LHCN-M2 (cell line): Measurements from ENCODE around the gene ZNF691. TPM values are rescaled to one million over a fixed set of nuclear protein-coding genes. Genes with fewer than 3 reads are reported as not detected.
"Not testable (repeated sequence)": the region's sequence is repeated elsewhere in the genome, so short reads cannot be mapped to it uniquely, and the experiment has no call there.

Experiments
- DNase-seq: peaks from one replicate; pipeline ENCODE4 v3.0.0-alpha.2; 2012; ENCODE audit warnings: low read depth
- polyA plus RNA-seq: library from polyadenylated mRNA; unstranded; fragments of >200 nt; gene quantifications from one replicate; pipeline ENCODE4 v1.2.1, GENCODE V29; 2012; ENCODE audit warnings: missing spikeins
- total RNA-seq: library from RNA; depleted of rRNA; stranded (reverse); fragments of >200 nt; gene quantifications from 2 replicates; pipeline ENCODE4 v1.2.3, GENCODE V29; 2014; rRNA removed

Gene ZNF691
- total RNA-seq, result 7.9 and 11.0 TPM in 2 replicates
- polyA plus RNA-seq, result 5.2 TPM

DNA sequence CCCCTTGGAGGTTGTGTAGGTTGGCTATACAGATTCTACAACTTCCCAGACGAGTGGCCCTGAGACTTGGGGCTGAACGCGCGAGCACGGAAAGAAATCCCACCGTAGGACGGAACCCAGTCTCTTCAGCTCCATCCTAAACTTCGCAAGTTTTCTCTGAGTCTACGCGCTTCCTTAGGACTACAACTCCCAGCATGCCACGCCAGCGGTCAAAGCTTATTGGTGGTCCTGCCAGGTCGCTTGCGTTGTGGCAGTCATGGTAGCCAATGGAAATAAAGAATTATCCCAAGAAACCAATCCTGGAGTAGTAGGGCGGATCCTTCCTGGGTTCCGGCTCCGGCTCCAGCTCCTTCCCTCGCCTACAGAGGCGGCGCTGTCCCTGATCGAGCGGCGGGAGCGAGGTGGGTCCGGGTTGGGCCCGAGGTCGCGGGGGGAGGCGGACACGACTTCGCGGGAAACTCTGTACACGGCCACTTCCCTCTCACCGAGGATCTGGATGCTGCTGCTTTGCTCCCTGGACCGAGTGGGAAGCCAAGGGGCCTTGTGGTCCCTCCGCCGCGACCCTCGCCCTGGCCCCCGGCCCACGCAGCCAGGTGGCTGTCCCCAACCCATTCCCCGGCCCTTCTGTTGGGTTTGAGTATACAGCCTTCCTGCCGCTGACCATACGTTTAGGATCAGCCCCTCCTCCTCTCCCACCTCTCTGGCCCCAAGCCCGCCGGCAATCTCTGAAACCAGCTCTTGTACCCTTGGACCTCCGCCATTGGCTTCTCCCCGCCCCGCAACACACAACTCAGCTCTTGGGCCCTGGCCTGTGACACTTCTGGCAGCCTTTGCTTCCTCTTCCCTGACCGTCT lies at the start of gene ZNF691:
Gene ZNF691, plus strand, starts transcription at position 357 of the 854 bp plus-strand sequence. CDS start 3,046 bp downstream, outside the sequence.
- peak; percentile 96 for DNase-seq

GRCh38 chr1:42797414-42797813 lies 49.0 kb upstream of the ZNF691 start:
- DNase-seq, result no peak

DNA sequence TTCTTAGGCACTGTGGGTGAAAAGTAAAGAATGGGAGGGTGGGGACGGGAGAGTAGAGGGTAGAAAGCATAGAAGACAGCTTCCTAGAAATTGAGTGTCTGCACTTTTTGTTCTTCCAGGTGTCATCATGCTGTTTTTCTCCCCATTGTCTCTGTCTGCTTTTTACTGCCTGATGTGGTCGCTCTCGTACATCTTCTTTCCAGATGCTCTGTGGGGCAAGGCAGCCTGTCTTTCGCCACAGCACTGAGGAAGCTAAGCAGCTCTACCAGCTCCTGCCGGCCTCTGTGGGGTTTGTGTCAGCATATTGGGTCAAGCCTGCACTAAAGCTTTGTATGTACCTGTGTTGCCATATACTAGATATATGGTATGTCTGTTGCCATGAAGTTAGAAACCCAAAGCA lies 48.4 kb upstream of the ZNF691 start:
- no peak for DNase-seq

DNA sequence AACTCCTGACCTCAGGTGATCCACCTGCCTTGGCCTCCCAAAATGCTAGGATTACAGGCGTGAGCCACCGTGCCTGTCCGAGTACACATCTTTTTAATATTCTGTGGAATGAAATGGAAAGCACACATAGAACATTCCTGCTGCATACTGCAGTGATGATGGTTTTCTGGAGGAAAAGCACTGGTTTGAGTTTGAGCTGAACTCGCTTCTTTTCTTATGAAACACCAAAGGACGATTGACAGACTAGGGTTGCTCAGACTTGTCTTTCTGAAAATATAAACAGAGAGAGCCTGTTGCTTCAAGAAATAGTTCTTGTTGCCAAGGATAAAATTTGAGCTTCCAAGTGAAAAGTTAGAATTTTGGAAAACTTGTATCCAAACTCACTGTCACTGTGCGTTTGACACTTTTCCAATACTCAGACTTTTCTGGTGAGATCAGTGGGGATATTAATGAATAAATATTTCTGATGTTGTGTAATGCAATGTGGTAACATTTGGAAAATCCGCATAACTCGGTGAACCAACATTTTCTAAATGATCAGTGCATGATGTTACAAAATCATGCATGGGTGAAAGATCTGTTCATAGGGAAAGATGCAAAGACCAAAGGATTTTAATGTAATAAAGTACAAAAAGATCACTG lies 44.5 kb upstream of the ZNF691 start:
- no peak for DNase-seq

- no peak for DNase-seq
Observed at GRCh38 chr1:42806171-42806570, 40.2 kb upstream of the ZNF691 start.

DNA sequence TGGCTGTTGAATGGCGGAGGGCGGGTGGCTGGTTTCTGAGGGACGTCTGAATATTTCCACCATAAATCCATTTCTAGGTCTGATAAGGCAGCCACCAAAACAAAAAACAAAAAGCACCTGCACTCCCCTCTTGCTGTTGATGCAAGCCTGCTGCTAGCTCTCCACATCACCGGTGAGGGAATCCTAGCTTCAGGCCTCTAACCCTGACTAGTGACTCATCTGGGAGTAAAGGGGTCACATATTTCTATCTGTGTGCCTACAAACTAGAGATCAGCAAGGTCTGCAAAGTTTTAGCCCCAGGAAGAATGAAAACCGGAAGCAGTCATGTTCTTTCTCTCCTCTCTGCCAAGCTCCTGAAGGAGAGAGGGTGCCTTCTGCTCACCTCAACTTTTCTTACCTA lies 39.8 kb upstream of the ZNF691 start:
- no peak for DNase-seq

GRCh38 chr1:42807056-42807668 lies 39.3 kb upstream of the ZNF691 start:
- peak; percentile 83 for DNase-seq

DNA sequence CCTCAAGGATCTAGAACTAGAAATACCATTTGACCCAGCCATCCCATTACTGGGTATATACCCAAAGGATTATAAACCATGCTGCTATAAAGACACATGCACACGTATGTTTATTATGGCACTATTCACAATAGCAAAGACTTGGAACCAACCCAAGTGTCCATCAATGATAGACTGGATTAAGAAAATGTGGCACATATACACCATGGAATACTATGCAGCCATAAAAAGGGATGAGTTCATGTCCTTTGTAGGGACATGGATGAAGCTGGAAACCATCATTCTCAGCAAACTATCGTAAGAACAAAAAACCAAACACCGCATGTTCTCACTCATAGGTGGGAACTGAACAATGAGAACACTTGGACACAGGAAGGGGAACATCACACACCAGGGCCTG lies 31.6 kb upstream of the ZNF691 start:
- not testable (repeated sequence) for DNase-seq

DNA sequence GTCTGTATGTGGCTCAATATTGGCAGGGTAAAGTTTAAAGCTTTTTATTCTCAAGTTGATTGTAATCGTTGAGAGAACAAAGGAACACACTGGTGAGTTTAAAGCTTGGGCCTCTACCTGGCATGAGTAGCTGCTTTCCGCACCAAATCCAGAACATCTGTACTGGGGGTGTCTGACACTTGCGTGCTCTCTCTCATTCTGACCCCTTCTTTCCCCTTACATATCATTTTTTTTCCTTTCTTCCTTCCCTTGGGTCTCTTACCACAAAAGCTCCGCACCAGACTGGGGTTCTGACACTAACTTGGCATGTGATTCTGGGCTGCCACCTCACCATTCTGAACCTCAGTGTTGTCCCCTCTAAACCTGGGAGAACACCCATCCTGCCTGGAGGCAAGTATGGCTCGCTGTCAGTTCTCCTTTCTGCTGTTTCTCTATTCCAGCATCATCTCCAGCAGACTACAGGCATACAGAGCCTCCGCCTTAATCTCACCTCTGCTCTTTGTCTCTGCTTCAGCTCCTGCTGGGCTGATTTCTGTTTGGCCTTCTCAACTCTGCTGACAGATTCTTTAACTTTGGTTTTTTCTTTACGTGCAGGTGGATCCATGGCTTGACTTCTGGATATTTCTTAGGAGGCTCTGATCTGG lies 30.4 kb upstream of the ZNF691 start:
- no peak for DNase-seq

- DNase-seq, result peak; percentile 81
Observed at GRCh38 chr1:42816585-42817439, 29.6 kb upstream of the ZNF691 start, which contains the start of the genes ERMAP and SVBP. Gene ERMAP, plus strand, starts transcription at chr1:42817122. Its CDS starts 13,327 bp downstream, at chr1:42830449. Gene SVBP, minus strand, starts transcription at chr1:42817397. Its CDS starts 853 bp downstream, at chr1:42816544.

GRCh38 chr1:42817440-42817767 lies 29.0 kb upstream of the ZNF691 start:
- no peak for DNase-seq

- no peak for DNase-seq
Observed at GRCh38 chr1:42817976-42818375, 28.4 kb upstream of the ZNF691 start.

DNA sequence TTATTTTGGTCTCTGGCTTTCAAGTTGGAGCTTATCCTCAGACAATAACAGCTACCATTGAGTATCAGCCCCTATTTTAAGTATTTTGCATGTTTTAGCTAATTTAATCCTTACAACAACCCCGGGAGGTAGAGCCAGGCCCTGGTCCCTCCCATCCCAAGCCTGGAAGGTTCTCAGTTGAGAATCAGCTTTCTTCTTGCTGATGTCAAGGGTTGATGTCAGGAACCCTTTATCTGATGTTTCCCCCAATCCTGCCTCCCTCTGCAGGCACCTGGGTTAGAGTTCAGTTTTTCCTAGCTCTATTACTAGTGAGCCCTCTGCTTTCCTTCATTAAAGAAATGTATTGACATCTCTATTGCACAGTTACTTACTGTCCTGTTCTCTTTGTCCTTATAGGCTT lies 25.6 kb upstream of the ZNF691 start:
- DNase-seq, result no peak

- no peak for DNase-seq
Observed at GRCh38 chr1:42821690-42822089, 24.7 kb upstream of the ZNF691 start.

GRCh38 chr1:42822800-42823392 lies 23.5 kb upstream of the ZNF691 start:
- peak; percentile 40 for DNase-seq

DNA sequence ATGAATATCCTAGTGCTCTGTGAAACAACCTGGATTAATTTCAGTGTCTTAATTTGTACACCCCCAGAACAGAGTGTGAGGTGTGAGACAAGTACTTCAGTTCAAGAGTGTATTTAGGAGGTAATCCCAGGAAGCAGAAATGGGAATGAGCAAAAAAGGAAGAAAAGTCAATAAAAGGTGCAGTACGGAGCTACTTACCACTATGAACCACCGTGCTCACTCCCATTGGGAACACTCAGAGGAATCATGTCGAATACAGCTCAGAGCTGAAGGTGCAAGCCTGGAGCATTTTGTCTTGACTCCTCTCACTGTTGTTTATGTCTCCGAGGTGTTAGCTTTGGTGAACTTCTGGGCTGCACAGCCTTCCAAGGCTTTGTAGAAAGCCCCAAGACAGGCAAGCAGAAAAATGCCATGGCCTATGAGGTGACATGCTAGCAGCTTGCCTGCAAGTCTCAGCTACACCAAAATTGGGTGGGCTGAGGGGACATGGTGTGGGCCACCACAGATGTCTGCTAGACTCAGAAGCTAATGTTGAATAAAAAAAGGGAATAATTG lies 21.9 kb upstream of the ZNF691 start:
- no peak for DNase-seq

GRCh38 chr1:42825036-42825851 lies 21.2 kb upstream of the ZNF691 start:
- DNase-seq, result no peak

GRCh38 chr1:42830631-42831030 lies 15.8 kb upstream of the ZNF691 start:
- DNase-seq, result no peak

- DNase-seq, result no peak
Observed at GRCh38 chr1:42831273-42831672, 15.1 kb upstream of the ZNF691 start.
